Immature natural killer cell (primary cell): ENCODE results near the gene HMGCL. TPM values are rescaled to one million over a fixed set of nuclear protein-coding genes. Genes with fewer than 3 reads are reported as not detected.
"Not testable (repeated sequence)": the region's sequence is repeated elsewhere in the genome, so short reads cannot be mapped to it uniquely, and the experiment has no call there.

ENCODE experiments used
- DNase-seq, 3 donors: peaks; one replicate each; pipeline ENCODE4 v3.0.0; 2022; ENCODE audit warnings: mixed read lengths in 1 of 3
- H3K27ac Mint-ChIP-seq, 6 donors: one replicate each; pipeline ENCODE4 v1.8.0; 2020; ENCODE audit warnings: mixed read lengths in 6 of 6, mild to moderate bottlenecking in 5 of 6, inconsistent platforms in 4 of 6, moderate library complexity in 3 of 6
- H3K27me3 Mint-ChIP-seq, 3 donors: one replicate each; pipeline ENCODE4 v1.8.0; 2020 to 2021; ENCODE audit warnings: low read depth in 3 of 3, mild to moderate bottlenecking in 3 of 3, mixed read lengths in 3 of 3, moderate library complexity in 3 of 3, inconsistent platforms in 1 of 3
- H3K36me3 Mint-ChIP-seq, 3 donors: one replicate each; pipeline ENCODE4 v1.8.0; 2020; ENCODE audit warnings: mixed read lengths in 3 of 3, inconsistent platforms in 2 of 3, mild to moderate bottlenecking in 2 of 3
- H3K4me1 Mint-ChIP-seq, 2 donors: one replicate each; pipeline ENCODE4 v1.8.0; 2020; ENCODE audit warnings: inconsistent platforms in 2 of 2, mild to moderate bottlenecking in 2 of 2, mixed read lengths in 2 of 2, moderate library complexity in 1 of 2
- H3K4me3 Mint-ChIP-seq, 5 donors: one replicate each; pipeline ENCODE4 v1.8.0; 2020; ENCODE audit warnings: mild to moderate bottlenecking in 5 of 5, mixed read lengths in 5 of 5, inconsistent platforms in 3 of 5, moderate library complexity in 3 of 5
- H3K9me3 Mint-ChIP-seq, 6 donors: one replicate each; pipeline ENCODE4 v1.8.0; 2020; ENCODE audit warnings: mild to moderate bottlenecking in 6 of 6, mixed read lengths in 6 of 6, inconsistent platforms in 4 of 6, moderate library complexity in 3 of 6
- polyA plus RNA-seq, 3 donors: library from polyadenylated mRNA; unstranded; fragments of 300-500 nt; fragmentation: Illumina TruSeq; gene quantifications; one replicate each; pipeline ENCODE4 v1.2.3, GENCODE V29; 2021

Gene HMGCL
- polyA plus RNA-seq, 3 donors from 2014 or later: 32.8 to 57.9 (median 36.2) TPM

GRCh38 chr1:23793018-23793781 lies 32.0 kb downstream of the HMGCL start:
- Mint-ChIP-seq H3K9me3 (no peaks in the 10 kb centered on the region), H3K27me3 (peaks cover 0 to 14% (median 3%) of the 10 kb centered on the region in 3 donors), H3K4me3 (peak overlapping the region in 2 of 5 donors; percentile 36 to 60), H3K36me3 (no peaks in the 10 kb centered on the region), H3K4me1 (peaks cover 20 to 23% of the 10 kb centered on the region in 2 donors), H3K27ac (peak overlapping the region in 5 of 6 donors; percentile 40 to 66 (median 57))
- DNase-seq: peak in 1 of 3 donors; percentile 29

GRCh38 chr1:23792151-23792945 lies 32.9 kb downstream of the HMGCL start:
- H3K4me1 Mint-ChIP-seq: peaks cover 20 to 23% of the 10 kb centered on the region in 2 donors
- peak overlapping the region; percentile 86 to 97 (median 96) for H3K27ac Mint-ChIP-seq
- peak overlapping the region; percentile 93 to 97 (median 95) for H3K4me3 Mint-ChIP-seq
- peaks cover 0 to 16% (median 3%) of the 10 kb centered on the region in 3 donors for H3K27me3 Mint-ChIP-seq
- peaks cover 4 to 5% (median 4%) of the 10 kb centered on the region in 3 donors for H3K36me3 Mint-ChIP-seq
- no peaks in the 10 kb centered on the region for H3K9me3 Mint-ChIP-seq
- no peak for DNase-seq

- Mint-ChIP-seq H3K4me1 (peaks cover 20 to 23% of the 10 kb centered on the region in 2 donors), H3K4me3 (peak overlapping the region; percentile 93 to 97 (median 95)), H3K27ac (peak overlapping the region; percentile 86 to 97 (median 96)), H3K36me3 (peaks cover 9 to 12% (median 11%) of the 10 kb centered on the region in 3 donors), H3K9me3 (no peaks in the 10 kb centered on the region), H3K27me3 (peaks cover 0 to 16% (median 3%) of the 10 kb centered on the region in 3 donors)
- DNase-seq: no peak
Observed at GRCh38 chr1:23791516-23792047, 33.6 kb downstream of the HMGCL start.

GRCh38 chr1:23790696-23791515 lies 34.3 kb downstream of the HMGCL start, which contains the start of gene LYPLA2:
Gene LYPLA2 (plus strand): TSS chr1:23791145. CDS start chr1:23792683, 1,538 bp downstream.
- Mint-ChIP-seq H3K36me3 (peaks cover 12 to 17% (median 14%) of the 10 kb centered on the region in 3 donors), H3K9me3 (no peaks in the 10 kb centered on the region), H3K27ac (peak within 1 kb of the TSS; percentile 86 to 97 (median 96)), H3K27me3 (peaks cover 0 to 16% (median 3%) of the 10 kb centered on the region in 3 donors), H3K4me3 (peak within 1 kb of the TSS; percentile 93 to 97 (median 95)), H3K4me1 (peaks cover 20 to 23% of the 10 kb centered on the region in 2 donors)
- peak; percentile 83 to 85 (median 84) for DNase-seq

- Mint-ChIP-seq H3K36me3 (peaks cover 12 to 24% (median 16%) of the 10 kb centered on the region in 3 donors), H3K4me1 (peaks cover 20 to 28% of the 10 kb centered on the region in 2 donors), H3K9me3 (no peaks in the 10 kb centered on the region), H3K4me3 (peak overlapping the region in 4 of 5 donors; percentile 15 to 52 (median 28)), H3K27ac (peak overlapping the region in 3 of 6 donors; percentile 35 to 58 (median 57)), H3K27me3 (peaks cover 0 to 15% (median 3%) of the 10 kb centered on the region in 3 donors)
- DNase-seq: no peak
Observed at GRCh38 chr1:23788695-23789094, 36.5 kb downstream of the HMGCL start.

GRCh38 chr1:23787701-23788100 lies 37.5 kb downstream of the HMGCL start:
- H3K36me3 Mint-ChIP-seq: peaks cover 12 to 24% (median 16%) of the 10 kb centered on the region in 3 donors
- peak overlapping the region in 1 of 6 donors; percentile 26 for H3K27ac Mint-ChIP-seq
- DNase-seq: no peak
- H3K4me3 Mint-ChIP-seq: no peak overlapping the region
- peaks cover 20 to 28% of the 10 kb centered on the region in 2 donors for H3K4me1 Mint-ChIP-seq
- H3K27me3 Mint-ChIP-seq: peaks cover 0 to 13% (median 3%) of the 10 kb centered on the region in 3 donors
- H3K9me3 Mint-ChIP-seq: no peaks in the 10 kb centered on the region

- DNase-seq: no peak
- H3K27me3 Mint-ChIP-seq: peaks cover 0 to 3% (median 2%) of the 10 kb centered on the region in 3 donors
- no peak overlapping the region for H3K4me3 Mint-ChIP-seq
- H3K36me3 Mint-ChIP-seq: peaks cover 12 to 24% (median 19%) of the 10 kb centered on the region in 3 donors
- no peak overlapping the region for H3K27ac Mint-ChIP-seq
- no peaks in the 10 kb centered on the region for H3K9me3 Mint-ChIP-seq
- H3K4me1 Mint-ChIP-seq: peaks cover 8 to 17% of the 10 kb centered on the region in 2 donors
Observed at GRCh38 chr1:23784846-23785245, 40.4 kb downstream of the HMGCL start.

- not testable (repeated sequence) for H3K27me3 Mint-ChIP-seq, H3K27ac Mint-ChIP-seq, H3K9me3 Mint-ChIP-seq, H3K4me3 Mint-ChIP-seq, DNase-seq
- Mint-ChIP-seq H3K36me3 (peaks cover 12 to 24% (median 19%) of the 10 kb centered on the region in 3 donors), H3K4me1 (peaks cover 19 to 30% of the 10 kb centered on the region in 2 donors)
Observed at GRCh38 chr1:23783141-23783540, 42.1 kb downstream of the HMGCL start.

GRCh38 chr1:23779826-23780371 lies 45.3 kb downstream of the HMGCL start:
- Mint-ChIP-seq H3K36me3 (peaks cover 0 to 3% (median 3%) of the 10 kb centered on the region in 3 donors), H3K9me3 (no peaks in the 10 kb centered on the region), H3K27ac (peak overlapping the region in 4 of 6 donors; percentile 45 to 80 (median 63)), H3K4me1 (peaks cover 27 to 42% of the 10 kb centered on the region in 2 donors), H3K27me3 (no peaks in the 10 kb centered on the region), H3K4me3 (peak overlapping the region; percentile 74 to 98 (median 96))
- DNase-seq: no peak

GRCh38 chr1:23777979-23778814 lies 47.0 kb downstream of the HMGCL start, which contains the start of gene PITHD1:
Gene PITHD1 (plus strand): TSS chr1:23778418. CDS start chr1:23778516, 98 bp downstream.
- Mint-ChIP-seq H3K4me1 (peaks cover 36 to 46% of the 10 kb centered on the region in 2 donors), H3K9me3 (no peaks in the 10 kb centered on the region), H3K36me3 (peaks cover 0 to 3% (median 0%) of the 10 kb centered on the region in 3 donors), H3K27ac (peak within 1 kb of the TSS; percentile 95 to 99 (median 98)), H3K4me3 (peak within 1 kb of the TSS; percentile 95 to 98 (median 97)), H3K27me3 (no peaks in the 10 kb centered on the region)
- DNase-seq: peak; percentile 80 to 85 (median 85)

- H3K27ac Mint-ChIP-seq: peak overlapping the region in 3 of 6 donors; percentile 21 to 95 (median 30)
- peaks cover 0 to 3% (median 0%) of the 10 kb centered on the region in 3 donors for H3K36me3 Mint-ChIP-seq
- no peaks in the 10 kb centered on the region for H3K27me3 Mint-ChIP-seq
- H3K4me3 Mint-ChIP-seq: no peak overlapping the region
- no peak for DNase-seq
- H3K4me1 Mint-ChIP-seq: peaks cover 36 to 44% of the 10 kb centered on the region in 2 donors
- no peaks in the 10 kb centered on the region for H3K9me3 Mint-ChIP-seq
Observed at GRCh38 chr1:23776217-23776616, 49.0 kb downstream of the HMGCL start.
